DMS53 treated with DMSO at 0.1 percent for 48 hours (cell line): ENCODE measurements around the gene ARL8A.
A peak's percentile ranks its signal among the peaks of the same experiment; 100 is the strongest.
"Not testable (repeated sequence)": the region's sequence is repeated elsewhere in the genome, so short reads cannot be mapped to it uniquely, and the experiment has no call there.

ENCODE experiments used
- DNase-seq: peaks from one replicate; lab custom pipeline; 2025; ENCODE audit not compliant: unreplicated experiment; lab: John Stamatoyannopoulos, UW

The ARL8A gene

GRCh38 chr1:202144402-202145067, at the start of gene ARL8A:
Gene ARL8A, minus strand, starts transcription at chr1:202144737. Its CDS starts 165 bp downstream, at chr1:202144572.
- peak; percentile 37 for DNase-seq

- DNase-seq: no peak
These were observed 49.8 kb upstream of the ARL8A start for GRCh38 chr1:202194328-202194648.

GRCh38 chr1:202193614-202194327, 49.2 kb upstream of the ARL8A start, which contains the start of gene LGR6:
Gene LGR6, plus strand, starts transcription at chr1:202193799. Its CDS starts 191 bp downstream, at chr1:202193990.
- DNase-seq: no peak

- peak; percentile 27 for DNase-seq
These were observed 48.5 kb upstream of the ARL8A start for GRCh38 chr1:202192770-202193613.

GRCh38 chr1:202191391-202191790, 46.9 kb upstream of the ARL8A start:
- not testable (repeated sequence) for DNase-seq

GRCh38 chr1:202189918-202190715, 45.6 kb upstream of the ARL8A start:
- DNase-seq: no peak

GRCh38 chr1:202189001-202189790, 44.7 kb upstream of the ARL8A start:
- DNase-seq: peak; percentile 32

GRCh38 chr1:202187697-202188407, 43.3 kb upstream of the ARL8A start:
- DNase-seq: no peak

GRCh38 chr1:202187041-202187671, 42.6 kb upstream of the ARL8A start:
- DNase-seq: no peak

GRCh38 chr1:202186327-202186726, 41.8 kb upstream of the ARL8A start:
- DNase-seq: no peak

GRCh38 chr1:202184750-202185460, 40.4 kb upstream of the ARL8A start:
- peak; percentile 91 for DNase-seq

- DNase-seq: no peak
These were observed 37.7 kb upstream of the ARL8A start for GRCh38 chr1:202182040-202182877.

- DNase-seq: no peak
These were observed 37.0 kb upstream of the ARL8A start for GRCh38 chr1:202181586-202181985.

- not testable (repeated sequence) for DNase-seq
These were observed 36.2 kb upstream of the ARL8A start for GRCh38 chr1:202180751-202181139.

GRCh38 chr1:202179828-202180750, 35.6 kb upstream of the ARL8A start:
- DNase-seq: no peak
